Cardiac atrium fibroblast (primary cell): Measurements from ENCODE around the gene GALK1. TPM values are rescaled to one million over a fixed set of nuclear protein-coding genes. Genes with fewer than 3 reads are reported as not detected.

ENCODE experiments used
- total RNA-seq: library from RNA; depleted of rRNA; stranded (reverse); fragments of >200 nt; gene quantifications from 2 replicates; pipeline ENCODE4 v1.2.3, GENCODE V29; 2015

Gene GALK1
- 35.9 and 43.9 TPM in 2 replicates for total RNA-seq

DNA sequence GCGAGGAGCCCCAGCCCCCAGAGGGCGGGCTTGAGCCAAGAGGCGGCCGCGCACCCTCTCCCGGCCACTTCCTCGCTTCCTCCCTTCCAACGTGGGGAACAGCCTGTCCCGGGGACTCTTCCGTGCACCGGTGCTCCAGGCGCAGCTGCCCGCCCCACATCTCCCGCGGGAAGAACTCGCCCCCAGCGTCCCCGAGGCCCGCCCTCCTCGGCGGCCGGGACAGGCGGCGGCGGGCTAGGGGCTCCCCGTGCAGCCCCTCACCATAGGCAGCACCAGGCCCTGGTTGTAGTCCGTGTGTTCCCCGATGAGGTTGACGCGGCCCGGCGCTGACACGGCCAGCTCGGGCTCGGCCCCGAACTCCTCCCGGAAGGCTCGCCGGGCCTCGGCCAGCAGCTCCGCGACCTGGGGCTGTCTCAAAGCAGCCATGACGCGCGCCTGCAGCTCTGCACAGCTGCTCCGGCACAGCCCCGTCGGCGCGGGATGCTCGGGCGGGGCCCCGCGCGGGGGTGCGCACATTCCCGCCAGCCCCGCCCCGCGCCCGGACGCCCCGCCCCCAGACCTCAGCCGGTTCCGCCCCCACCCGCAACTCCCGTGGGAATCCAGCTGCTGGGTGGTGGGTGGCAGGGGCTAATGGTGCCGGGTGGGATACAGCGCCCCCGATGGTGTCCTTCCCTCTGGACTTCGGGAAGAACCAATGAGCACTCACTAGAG lies at the start of gene GALK1:
GALK1 (minus strand) TSS at position 482 of the 711 bp plus-strand sequence; CDS start at position 426, 56 bp downstream.

DNA sequence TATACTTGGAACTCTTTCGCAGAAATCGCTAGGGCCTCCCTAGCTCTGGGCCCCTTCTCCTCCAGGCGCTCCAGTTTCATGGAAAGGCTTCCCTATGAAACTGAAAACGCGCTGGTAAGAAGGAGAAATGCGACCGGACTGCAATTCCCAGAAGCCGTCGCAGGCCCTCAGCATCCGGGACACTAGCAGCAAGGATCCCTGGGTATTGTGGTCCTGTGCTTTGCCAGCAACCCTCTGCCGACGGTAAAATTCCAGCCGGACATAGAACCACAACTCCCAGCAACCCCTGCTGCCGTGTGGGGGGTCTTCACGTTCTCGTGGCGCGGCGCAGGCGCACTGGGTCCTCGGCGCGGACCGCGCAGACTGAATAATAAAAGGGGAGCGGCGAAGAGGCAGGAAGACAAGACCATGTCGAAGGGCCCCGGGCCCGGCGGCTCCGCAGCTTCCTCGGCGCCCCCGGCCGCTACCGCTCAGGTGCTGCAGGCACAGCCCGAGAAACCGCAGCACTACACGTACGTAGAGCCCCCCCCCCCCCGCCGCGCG lies 19.6 kb upstream of the GALK1 start, which contains the start of gene UNK:
UNK (plus strand) TSS at position 334 of the 543 bp plus-strand sequence; CDS start at position 409, 75 bp downstream.

GRCh38 chr17:75720656-75721462 lies 44.1 kb downstream of the GALK1 start, which contains the start of gene ITGB4:
TSS of gene ITGB4 (plus strand) at chr17:75721459. CDS start at chr17:75724704, 3,245 bp downstream.

Other genes with a start within 250 kb of the GALK1 start
- gene CASKIN2, start 249.7 kb downstream of the GALK1 start, total RNA-seq, result 6.9 and 12.3 TPM in 2 replicates
- 8.5 and 9.1 TPM in 2 replicates for gene TSEN54, start 248.7 kb downstream of the GALK1 start, total RNA-seq
- gene LLGL2, start 239.5 kb downstream of the GALK1 start, total RNA-seq, result under 0.01 and 0.54 TPM in 2 replicates
- gene MYO15B, start 177.4 kb downstream of the GALK1 start, total RNA-seq, result 0.49 and 24.4 TPM in 2 replicates
- not detected in 2 replicates for gene SMIM5, start 131.8 kb downstream of the GALK1 start, total RNA-seq
- gene RECQL5, start 98.0 kb downstream of the GALK1 start, total RNA-seq, result 9.7 and 20.6 TPM in 2 replicates
- gene SAP30BP, start 97.9 kb downstream of the GALK1 start, total RNA-seq, result 44.2 and 50.9 TPM in 2 replicates
- gene ITGB4, start 43.7 kb downstream of the GALK1 start, total RNA-seq, result 0.16 and 0.18 TPM in 2 replicates
- 11.8 and 15.0 TPM in 2 replicates for gene UNK, start 19.6 kb upstream of the GALK1 start, total RNA-seq
- 1.1 TPM in 1 of 2 replicates, not detected in the other for gene UNC13D, start 79.2 kb upstream of the GALK1 start, total RNA-seq
- gene WBP2, start 90.1 kb upstream of the GALK1 start, total RNA-seq, result 56.7 and 67.0 TPM in 2 replicates
- 32.5 and 56.4 TPM in 2 replicates for gene TRIM47, start 113.4 kb upstream of the GALK1 start, total RNA-seq
- 19.1 and 20.6 TPM in 2 replicates for gene TRIM65, start 131.8 kb upstream of the GALK1 start, total RNA-seq
- gene MRPL38, start 139.7 kb upstream of the GALK1 start, total RNA-seq, result 12.3 and 15.7 TPM in 2 replicates
- gene FBF1, start 175.8 kb upstream of the GALK1 start, total RNA-seq, result 5.1 and 7.6 TPM in 2 replicates
- gene ACOX1, start 214.0 kb upstream of the GALK1 start, total RNA-seq, result 16.4 and 32.4 TPM in 2 replicates
- gene TEN1, start 214.0 kb upstream of the GALK1 start, total RNA-seq, result 21.8 and 29.6 TPM in 2 replicates
- 2.2 TPM in 1 of 2 replicates, not detected in the other for gene CDK3, start 235.7 kb upstream of the GALK1 start, total RNA-seq